Adipose tissue (tissue), 3 donors: ENCODE data around the gene CD58. TPM values are rescaled to one million over a fixed set of nuclear protein-coding genes. Genes with fewer than 3 reads are reported as not detected.

Experiments used
- H3K27ac ChIP-seq: one replicate; pipeline ENCODE4 v1.5.1; 2013; ENCODE audit warnings: low read depth, low read length
- WGBS, 3 donors: extraction: QIAGEN DNeasy Blood & Tissue Kit; methylation state at CpG; one replicate each; pipeline ENCODE4 v1.1.7; 2013; 5-methylcytosine and 5-hydroxymethylcytosine counted together
- polyA plus RNA-seq, 3 donors: library from polyadenylated mRNA; stranded (reverse); fragments of 200-250 nt; gene quantifications; one replicate each; pipeline ENCODE4 v1.2.3, GENCODE V29; 2013
- donor health status: healthy with polysubstance abuse.
- donor health status: Bipolar disorder and iron deficiency.
- donor health status: healthy.

The CD58 gene
- polyA plus RNA-seq, 3 donors, result 5.6 to 24.0 (median 19.0) TPM

DNA sequence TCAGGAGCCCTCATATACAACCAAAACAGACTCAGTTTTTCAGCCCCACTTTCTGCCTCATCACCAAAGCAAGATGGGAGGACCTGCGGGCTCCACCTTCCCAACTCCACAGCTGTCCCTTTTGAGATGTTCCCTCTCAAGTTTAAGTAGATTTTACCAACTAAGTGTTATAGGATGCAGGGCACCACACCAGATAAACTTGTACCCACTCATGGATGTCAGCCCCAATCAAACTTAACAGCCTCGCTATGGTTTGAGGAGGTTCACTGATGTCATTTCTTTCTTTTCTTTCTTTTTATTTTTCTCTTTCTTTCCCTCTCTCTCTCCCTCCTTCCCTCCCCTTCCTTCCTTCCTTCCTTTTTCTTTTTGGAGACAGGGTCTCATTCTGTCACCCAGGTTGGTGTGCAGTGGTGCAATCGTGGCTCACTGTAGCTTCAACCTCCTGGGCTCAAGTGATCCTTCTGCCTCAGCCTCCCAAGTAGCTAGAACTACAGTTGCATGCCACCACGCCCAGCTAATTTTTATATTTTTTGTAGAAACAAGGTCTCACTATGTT, 13.4 kb downstream of the CD58 start:
- no peak overlapping the region for H3K27ac ChIP-seq
- WGBS, 3 donors, result 83 to 91% (median 88%) methylated on average over 4 of the region's 4 CpGs

DNA sequence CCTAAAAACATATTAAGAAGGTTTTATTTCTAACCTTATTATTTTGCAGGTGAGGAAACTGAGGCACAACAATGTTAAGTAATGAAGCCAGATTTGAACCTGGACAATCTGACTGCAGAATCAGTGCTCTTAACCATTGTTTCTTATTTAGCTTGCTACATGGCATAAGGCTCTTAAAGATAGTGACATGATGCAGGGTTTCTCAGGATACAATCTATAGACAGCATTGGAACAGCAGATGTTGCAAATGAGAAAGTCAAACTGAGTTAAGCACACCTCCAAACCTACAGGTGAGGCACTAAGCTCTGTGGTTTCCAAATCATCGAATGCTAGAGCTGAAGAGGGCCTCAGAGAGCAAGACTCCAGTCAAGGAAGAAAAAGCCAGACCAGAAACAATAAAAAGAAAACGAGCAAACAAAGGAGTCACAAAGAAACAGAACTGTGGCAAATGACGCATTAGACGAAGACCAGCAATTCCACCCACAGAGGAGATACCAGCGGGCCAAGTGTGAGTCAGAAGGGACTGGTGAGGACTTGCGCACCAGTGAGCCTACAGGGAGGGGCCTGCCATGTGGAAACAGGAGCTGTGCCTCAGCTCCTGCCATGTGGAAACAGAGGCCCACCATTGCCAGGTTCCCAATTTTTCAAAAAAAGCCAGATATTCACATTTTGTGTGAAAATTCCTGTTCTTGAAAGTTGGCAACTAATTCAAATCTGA, 14.4 kb downstream of the CD58 start:
- no peak overlapping the region for H3K27ac ChIP-seq

DNA sequence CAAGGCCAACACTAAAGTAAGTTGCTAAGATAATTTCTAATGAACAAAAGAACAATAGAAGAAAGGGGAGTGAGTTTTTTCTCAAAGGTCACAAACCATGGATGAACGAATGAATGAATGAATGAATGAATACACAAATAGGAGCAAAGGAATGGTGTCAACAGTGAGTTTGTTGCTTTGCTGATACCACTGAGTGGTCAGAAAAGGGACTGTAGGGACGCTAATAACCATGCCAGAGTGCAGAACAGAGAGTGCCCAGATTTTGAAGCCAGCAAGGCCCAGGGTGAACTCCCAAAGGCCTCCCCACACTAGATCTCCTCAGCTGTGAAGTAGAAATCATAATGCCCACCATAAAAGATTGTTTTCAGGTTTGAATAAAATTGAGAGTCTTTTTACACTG, 15.9 kb downstream of the CD58 start:
- no peak overlapping the region for H3K27ac ChIP-seq
- 81 to 91% (median 88%) methylated on average over 2 of the region's 2 CpGs for WGBS, 3 donors

More for the DNA sequence above, 14.4 kb downstream of the CD58 start:
- WGBS, 3 donors, result 64 to 81% (median 72%) methylated on average over 6 of the region's 6 CpGs

DNA sequence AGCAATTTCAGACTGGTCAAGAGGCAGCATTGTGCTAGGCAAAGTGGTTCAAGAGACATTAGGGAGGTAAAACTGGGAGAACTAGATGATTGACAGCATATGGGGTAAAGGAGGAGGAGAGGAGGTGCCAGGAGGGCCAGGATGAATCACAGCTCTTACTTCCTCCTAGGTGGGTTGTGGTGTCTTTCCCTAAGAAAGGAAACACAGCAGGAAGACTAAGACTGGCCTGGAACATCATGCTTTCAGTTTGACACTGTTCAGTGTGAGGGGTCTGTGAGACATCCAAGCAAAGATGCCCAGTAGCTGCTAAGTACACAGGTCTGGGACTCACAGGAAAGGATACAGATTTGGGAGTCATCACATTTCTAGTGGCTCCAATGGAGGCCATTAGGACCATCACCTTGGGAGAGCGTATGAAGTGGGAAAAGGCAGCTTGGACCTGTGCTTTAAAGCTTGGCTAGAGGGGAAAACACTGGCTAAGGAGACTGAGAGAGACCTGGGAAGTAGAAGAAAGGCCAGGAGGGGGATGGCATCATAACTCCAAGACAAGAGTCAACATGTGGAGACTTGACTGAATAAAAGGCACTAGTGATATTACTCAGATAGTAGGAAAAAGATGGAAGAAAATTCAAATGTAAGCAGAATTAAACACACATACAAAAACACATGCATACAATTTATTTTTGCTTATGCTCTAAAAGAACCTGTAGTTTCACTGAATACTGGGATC, 17.3 kb downstream of the CD58 start:
- WGBS, 3 donors, result 98 to 100% (median 100%) methylated on average over 1 of the region's 1 CpG
- no peak overlapping the region for H3K27ac ChIP-seq

DNA sequence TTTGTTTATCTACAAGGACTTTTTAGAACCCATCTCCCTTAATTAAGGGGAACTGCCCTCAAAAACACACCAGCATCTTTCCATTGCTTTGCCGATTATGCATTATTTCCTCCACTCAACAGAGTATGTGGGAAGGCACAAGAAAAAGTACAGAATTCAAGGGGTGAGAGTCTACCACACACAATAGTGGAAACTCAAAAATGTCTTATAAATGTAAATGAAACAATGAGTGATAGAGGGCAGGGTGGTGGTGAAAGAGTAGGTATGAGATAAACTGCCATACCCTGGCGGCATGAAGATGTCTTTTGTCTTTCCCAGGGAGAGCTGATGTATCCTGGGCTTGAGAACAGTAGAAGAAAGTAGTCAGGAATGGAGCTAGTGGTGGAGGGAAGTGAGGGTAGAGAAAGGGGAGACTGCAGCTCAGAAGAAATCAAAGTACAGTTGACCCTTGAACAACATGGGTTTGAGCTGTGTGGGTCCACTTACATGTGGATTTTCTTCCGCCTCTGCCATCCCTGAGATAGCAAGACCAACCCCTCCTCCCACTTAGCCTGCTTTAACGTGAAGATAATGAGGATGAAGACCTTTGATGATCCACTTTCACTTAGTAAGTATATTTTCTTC, 24.4 kb downstream of the CD58 start:
- no peak overlapping the region for H3K27ac ChIP-seq
- 91 to 94% (median 91%) methylated on average over 4 of the region's 4 CpGs for WGBS, 3 donors

DNA sequence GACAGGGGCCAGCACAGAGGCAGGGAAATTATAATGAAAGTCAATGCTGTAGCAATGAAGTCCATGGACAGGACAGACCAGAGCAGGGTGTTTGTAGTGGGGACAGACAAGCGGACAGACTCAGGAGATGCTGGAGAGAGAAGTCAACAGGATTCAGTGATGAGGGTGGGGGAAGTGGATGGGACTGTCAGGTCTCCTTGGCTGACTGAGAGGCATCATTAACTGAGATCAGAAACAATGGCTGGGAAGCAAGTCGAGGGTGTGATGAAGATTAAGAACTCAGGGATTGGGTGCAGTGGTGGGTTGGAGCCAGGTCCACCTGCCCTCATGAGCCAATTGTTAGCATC, 25.5 kb downstream of the CD58 start:
- 92 to 97% (median 94%) methylated on average over 2 of the region's 2 CpGs for WGBS, 3 donors
- no peak overlapping the region for H3K27ac ChIP-seq

DNA sequence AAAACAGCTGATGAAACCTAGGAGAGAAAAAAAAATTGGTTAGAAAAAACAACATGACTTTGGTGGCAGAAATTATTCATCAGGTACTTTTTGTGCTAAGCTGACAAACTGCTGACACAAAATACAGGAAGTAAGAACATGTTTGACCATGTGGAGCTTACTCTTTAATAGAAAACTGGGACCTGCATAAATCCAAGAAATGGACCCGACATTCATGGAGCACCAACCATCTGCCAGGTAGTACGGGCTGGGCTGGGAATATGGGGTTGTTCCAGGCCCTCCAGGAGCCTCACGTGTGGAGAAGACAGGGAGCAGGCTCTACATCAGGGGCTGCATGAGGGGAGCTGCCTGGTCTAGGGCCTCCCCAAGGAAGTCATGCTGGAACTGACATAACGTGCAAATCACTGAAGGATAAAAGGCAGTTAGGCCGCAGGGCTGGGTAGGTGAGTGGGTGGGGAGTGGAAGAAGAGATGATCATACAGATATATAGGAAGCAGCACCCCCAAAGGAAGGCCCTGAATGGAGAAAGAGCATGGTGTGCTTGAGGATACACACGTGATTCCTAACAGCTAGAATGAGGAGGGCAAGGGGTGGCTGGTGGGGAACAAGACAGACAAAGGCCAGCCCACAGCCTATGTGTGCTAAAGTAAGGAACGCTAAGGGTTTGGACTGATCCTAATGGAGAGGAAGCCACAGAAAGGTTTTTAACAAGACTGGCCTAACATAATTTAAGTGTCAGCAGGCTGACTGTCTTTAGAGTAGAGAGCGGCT, 26.1 kb downstream of the CD58 start:
- H3K27ac ChIP-seq, result no peak overlapping the region
- WGBS, 3 donors, result 86 to 92% (median 87%) methylated on average over 8 of the region's 8 CpGs

DNA sequence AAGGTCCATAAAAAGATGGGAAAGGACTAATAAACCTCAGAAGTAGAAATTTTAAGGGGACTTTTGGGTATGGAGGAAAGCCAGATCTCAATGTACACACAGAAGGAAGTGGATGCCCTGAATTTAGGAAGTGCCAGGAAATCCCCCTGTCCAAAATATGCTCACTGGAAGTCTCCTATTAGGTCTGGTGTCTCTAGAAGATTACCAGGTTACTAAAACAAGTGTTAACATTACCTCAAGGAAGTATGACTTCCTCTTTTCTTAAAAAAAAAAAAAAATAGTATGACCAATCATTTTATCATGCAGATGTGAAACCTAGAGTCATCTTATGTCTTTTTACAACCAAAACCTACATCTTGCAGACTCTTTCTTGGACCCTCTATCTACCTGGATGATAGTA, 30.7 kb downstream of the CD58 start:
- no peak overlapping the region for H3K27ac ChIP-seq

DNA sequence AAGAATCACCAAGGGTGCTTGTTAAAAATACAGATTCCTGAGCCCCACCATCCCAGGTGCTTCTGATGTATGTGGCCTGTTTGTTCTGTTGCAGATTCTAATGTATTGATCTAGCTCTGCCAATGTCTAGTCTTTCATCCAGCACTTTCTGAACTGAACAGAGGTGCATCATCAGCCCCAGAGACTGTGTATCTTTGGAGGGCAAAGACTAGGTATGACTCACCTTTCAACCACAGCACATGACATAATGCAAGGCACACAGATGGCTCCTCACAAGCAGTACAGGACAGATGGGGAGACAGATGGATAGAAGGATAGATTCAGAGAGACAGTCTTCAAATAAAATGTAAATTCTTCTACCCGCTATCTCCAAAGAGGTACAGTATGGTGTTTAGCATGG, 32.3 kb downstream of the CD58 start:
- 96 to 98% (median 96%) methylated on average over 1 of the region's 1 CpG for WGBS, 3 donors
- no peak overlapping the region for H3K27ac ChIP-seq

DNA sequence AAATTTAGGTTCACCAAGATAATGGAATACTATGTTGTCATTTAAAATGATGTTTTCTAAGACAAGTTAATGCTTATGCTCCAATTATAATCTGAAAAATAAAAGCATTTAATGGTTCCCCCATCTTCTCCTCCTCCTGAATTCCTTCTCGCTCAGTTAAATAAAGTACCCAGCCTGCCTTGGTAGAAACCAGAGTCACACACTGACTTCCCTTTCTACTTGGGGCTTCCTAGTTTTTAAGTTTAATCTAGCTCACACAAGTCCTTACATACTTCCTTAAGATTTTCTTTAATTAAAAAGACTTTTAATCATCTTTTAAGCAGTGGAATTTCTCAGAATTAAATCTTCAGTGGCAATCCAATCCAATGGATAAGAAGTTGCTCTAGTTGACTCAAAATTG, 32.9 kb downstream of the CD58 start:
- H3K27ac ChIP-seq, result no peak overlapping the region
- WGBS, 3 donors, result 59 to 92% (median 83%) methylated on average over 1 of the region's 1 CpG

DNA sequence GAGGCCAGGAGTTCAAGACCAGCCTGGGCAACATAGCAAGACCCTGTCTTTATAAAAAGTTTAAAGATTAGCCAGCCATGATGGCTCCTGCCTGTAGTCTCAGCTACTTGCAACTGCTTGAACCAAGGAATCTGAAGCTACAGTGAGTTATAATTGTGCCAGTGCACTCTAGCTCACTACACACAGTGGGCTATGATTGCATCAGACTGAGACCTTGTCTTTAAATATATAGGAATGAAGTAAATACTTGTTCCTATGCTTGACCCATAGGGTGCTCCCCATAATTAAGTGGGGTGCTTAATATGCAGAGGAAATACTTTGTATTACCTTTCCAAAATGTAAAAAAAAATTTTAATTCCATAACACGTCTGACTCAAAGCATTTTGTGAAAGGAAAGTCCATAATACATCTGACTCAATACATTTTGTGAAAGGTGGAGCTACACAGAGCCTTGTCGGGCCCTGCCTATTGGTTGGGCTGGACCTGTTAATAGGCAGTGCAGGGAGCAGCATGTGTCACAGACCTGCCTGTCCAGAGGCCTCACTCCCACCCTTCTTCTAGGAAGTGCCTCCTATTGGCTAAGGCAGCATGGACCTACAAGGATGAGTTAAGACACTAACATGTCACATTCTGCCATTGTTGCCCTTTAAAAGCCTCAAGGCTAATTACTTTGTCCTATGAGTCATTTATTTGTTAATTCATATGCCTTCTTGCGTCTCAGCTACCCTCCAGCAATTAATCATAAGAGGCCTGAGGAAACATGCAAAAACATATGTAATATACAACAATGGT, 33.6 kb downstream of the CD58 start:
- no peak overlapping the region for H3K27ac ChIP-seq
- 82 to 85% (median 83%) methylated on average over 3 of the region's 3 CpGs for WGBS, 3 donors

DNA sequence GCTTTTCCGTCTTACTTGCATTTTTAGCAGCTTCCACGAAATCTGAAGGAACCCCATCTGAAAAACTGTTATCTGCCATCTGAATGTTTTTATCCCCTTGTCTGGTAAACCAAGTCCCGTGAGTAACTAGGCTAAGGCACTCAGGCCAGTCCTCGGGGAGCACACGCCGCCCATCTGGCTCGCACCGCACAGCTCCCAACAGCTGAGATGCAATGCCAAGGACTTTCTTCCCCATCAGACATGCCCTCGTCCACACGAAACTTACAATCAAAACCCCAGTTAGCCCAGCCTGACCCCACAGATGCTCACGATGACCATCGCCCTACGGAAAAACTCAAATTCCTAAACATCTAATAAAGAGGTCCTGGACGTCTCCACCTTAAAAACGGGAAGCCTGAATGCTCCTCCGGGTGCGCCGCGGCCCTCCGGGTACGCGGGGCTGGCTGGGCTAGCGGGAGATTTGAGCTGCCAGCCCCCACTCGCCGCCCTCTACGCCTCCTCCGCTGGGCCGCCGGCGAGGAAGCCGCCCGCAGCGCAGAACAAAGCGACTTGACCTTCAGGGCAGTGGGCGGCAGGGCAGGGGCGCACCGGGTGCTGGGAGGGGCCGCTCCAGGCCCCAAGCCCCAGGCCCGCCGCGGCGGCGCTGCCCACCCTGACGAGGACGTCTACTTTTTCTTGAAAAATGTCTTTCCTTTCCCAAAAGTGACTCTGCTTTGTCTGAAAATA, 36.6 kb downstream of the CD58 start:
- WGBS, 3 donors, result 82 to 87% (median 86%) methylated on average over 44 to 45 of the region's 45 CpGs
- no peak overlapping the region for H3K27ac ChIP-seq

DNA sequence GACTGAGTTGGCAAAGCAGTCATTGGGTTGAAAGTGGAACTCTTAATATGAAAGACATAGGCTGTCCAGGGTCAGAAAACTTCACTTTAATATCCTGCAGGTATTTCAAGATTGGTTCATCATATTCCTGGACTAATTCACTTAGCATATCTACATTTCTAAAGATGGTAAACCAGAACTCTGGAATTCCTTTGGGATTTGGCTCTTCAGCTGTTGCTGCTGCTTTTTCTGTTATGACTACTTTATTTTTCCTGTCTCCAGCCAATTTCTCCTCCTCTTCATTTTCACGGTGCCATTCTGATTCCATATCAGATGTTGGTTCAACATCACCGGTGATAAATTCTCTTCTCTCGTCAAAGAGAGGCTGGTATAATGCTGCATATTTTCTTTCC, 37.4 kb downstream of the CD58 start:
- 81 to 92% (median 92%) methylated on average over 3 of the region's 3 CpGs for WGBS, 3 donors
- no peak overlapping the region for H3K27ac ChIP-seq

DNA sequence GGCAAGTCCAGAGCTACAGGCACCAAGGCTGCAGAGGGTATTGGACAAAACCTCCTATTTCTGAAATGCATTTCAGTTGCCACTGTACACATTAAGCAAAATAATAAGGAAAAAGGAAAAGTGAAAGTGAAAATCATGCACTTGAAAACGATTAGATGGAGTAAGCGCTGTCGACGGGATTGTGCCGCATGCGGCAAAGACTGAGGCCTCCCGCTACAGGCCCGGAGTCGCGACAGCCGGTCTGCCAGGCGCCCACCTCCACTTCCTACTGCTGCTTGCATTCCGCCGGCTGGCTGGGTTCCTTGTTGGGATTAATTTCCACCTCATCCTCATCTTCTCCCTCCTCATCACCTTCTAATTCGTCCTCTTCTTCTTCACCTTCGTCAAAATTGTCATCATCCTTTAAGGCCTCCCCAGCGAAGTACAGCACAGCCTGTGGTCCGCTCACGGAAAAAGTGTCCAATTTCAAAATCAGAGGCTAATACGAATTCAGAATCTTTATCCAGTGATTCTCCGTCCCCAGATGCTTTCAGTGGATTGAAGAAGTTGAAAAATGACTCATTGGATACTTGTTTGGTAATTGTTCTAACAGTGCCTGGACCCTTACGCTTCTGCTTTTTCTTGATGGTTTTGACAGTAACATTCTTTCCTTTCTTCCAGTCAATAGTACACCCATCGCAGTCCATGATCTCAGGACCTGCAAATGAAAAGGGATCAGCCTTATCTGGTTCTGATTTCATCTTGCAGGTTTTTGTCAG, 38.0 kb downstream of the CD58 start:
- no peak overlapping the region for H3K27ac ChIP-seq
- 93 to 95% (median 93%) methylated on average over 23 of the region's 23 CpGs for WGBS, 3 donors

DNA sequence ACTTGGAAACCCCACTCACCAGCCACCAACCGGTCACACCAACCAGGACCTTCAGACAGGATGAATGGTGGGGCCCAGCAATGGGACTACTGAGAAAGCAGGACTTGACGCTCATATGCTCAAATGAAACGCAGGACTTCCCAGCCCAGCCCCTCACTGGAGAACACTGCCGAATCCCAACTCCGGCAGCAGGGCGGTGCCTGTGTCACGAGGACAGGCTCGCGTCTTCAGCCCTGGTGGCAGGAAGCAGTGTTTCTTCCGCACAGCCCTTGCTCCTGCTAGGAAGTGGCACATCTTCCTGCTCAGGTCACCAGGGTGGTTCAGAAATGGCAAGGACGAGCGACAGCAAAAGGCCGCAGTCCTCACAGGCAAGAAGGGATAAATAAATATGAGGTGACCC, 38.9 kb downstream of the CD58 start:
- WGBS, 3 donors, result 89 to 98% (median 98%) methylated on average over 13 of the region's 13 CpGs
- no peak overlapping the region for H3K27ac ChIP-seq

DNA sequence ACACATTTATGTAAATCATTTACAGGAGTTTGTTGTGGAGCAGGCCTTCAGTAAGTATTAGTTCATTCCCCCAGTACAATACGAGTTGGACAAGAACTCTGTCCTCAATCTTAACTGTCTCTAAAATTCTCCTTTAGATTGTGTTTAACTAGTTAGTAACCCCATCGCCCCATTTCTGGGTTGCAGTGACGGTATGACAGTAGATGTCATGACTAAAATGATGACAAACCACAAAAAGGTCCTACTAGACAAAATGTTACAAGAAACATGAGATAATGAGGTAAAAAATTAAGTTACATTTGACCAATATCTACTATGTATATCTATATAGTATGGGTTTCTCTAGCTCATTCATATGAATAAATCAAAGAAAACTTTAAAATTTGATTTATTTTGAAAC, 41.1 kb downstream of the CD58 start:
- WGBS, 3 donors, result 75 to 94% (median 94%) methylated on average over 3 of the region's 3 CpGs
- H3K27ac ChIP-seq, result no peak overlapping the region

DNA sequence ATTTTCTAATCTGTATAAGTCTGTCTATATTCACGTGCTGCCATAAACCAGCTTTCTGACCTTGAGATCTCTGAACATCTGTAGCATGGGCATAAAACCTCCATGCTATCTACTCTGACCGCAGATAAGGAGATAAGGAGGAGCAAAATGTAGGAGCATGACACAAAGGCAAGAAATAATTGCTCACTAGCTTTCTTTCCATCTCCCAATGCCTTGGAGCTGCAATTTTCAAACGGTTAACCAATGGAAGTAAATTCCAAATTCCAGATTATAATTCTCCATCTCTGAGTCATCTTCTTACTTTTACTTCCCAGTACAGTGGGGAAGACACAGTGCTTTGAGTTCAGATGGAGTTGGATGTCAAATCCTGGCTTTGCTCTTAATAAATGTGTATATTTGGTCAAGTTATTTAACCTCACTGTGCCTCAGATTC, 41.6 kb downstream of the CD58 start:
- 55 to 90% (median 80%) methylated on average over 3 of the region's 3 CpGs for WGBS, 3 donors
- no peak overlapping the region for H3K27ac ChIP-seq
